HCT116 (cell line): ENCODE measurements around the gene ZYG11B.

ENCODE experiments used
- CEBPB ChIP-seq: IDR thresholded peaks from 2 replicates; pipeline ENCODE4 v1.6.1; 2012; ENCODE audit warnings: low read depth
- EZH2 ChIP-seq: fragments of 200-600 bp; sonication (generic); IDR thresholded peaks from 2 replicates; pipeline ENCODE4 v1.6.1; 2017; ENCODE audit warnings: antibody characterized with exemption, mixed run types
- EZH2phosphoT487 ChIP-seq: fragments of 200-600 bp; IDR thresholded peaks from 2 replicates; pipeline ENCODE4 v1.6.1; 2018; ENCODE audit warnings: antibody characterized with exemption, borderline replicate concordance
- JUND ChIP-seq: IDR thresholded peaks from 2 replicates; pipeline ENCODE4 v1.6.1; 2012
- POLR2A ChIP-seq: IDR thresholded peaks from 2 replicates; pipeline ENCODE4 v1.7.0; 2011; ENCODE audit warnings: borderline replicate concordance; ENCODE audit not compliant: insufficient read depth, insufficient read length; ENCODE audit errors: extremely low read depth
- POLR2AphosphoS5 ChIP-seq: IDR thresholded peaks from 2 replicates; pipeline ENCODE4 v1.6.1; 2011; ENCODE audit warnings: mild to moderate bottlenecking, low read depth, low read length, moderate library complexity
- RAD21 ChIP-seq: IDR thresholded peaks from 2 replicates; pipeline ENCODE4 v1.6.1; 2012; ENCODE audit warnings: low read depth, mild to moderate bottlenecking
- SP1 ChIP-seq: IDR thresholded peaks from 2 replicates; pipeline ENCODE4 v1.6.1; 2012; ENCODE audit warnings: low read depth
- TCF7L2 ChIP-seq: IDR thresholded peaks from 2 replicates; pipeline ENCODE4 v1.7.0; 2011; ENCODE audit warnings: borderline replicate concordance, inconsistent platforms; ENCODE audit not compliant: insufficient read depth, insufficient read length; ENCODE audit errors: extremely low read depth
- TF ChIP-seq, protein P1 (sequence below), 3 experiments: fragments of 200-600 bp in 1 of 3; sonication (generic) in 1 of 3; IDR thresholded peaks in 2 of 3; conservative IDR thresholded peaks in 1 of 3; 2 replicates each; pipeline ENCODE4 v1.5.1; 2012 to 2017; ENCODE audit warnings: low read depth in 2 of 3, low read length in 2 of 3, antibody characterized with exemption in 1 of 3, borderline replicate concordance in 1 of 3, control low read depth in 1 of 3, mild to moderate bottlenecking in 1 of 3, mixed read lengths in 1 of 3, mixed run types in 1 of 3, moderate library complexity in 1 of 3; ENCODE audit not compliant: insufficient read depth in 1 of 3

GRCh38 chr1:52856026-52856425 lies 129.8 kb downstream of the ZYG11B start:
- TF ChIP-seq, protein P1, sequence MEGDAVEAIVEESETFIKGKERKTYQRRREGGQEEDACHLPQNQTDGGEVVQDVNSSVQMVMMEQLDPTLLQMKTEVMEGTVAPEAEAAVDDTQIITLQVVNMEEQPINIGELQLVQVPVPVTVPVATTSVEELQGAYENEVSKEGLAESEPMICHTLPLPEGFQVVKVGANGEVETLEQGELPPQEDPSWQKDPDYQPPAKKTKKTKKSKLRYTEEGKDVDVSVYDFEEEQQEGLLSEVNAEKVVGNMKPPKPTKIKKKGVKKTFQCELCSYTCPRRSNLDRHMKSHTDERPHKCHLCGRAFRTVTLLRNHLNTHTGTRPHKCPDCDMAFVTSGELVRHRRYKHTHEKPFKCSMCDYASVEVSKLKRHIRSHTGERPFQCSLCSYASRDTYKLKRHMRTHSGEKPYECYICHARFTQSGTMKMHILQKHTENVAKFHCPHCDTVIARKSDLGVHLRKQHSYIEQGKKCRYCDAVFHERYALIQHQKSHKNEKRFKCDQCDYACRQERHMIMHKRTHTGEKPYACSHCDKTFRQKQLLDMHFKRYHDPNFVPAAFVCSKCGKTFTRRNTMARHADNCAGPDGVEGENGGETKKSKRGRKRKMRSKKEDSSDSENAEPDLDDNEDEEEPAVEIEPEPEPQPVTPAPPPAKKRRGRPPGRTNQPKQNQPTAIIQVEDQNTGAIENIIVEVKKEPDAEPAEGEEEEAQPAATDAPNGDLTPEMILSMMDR (IDR thresholded peaks at IDR 0.05 in 2 of 3, conservative IDR thresholded peaks at IDR 0.05 in 1 of 3; ENCODE audit: borderline replicate concordance in 1 of 3, insufficient read depth in 1 of 3, low read depth in 2 of 3, low read length in 2 of 3), result no peak
- no peak for TF ChIP-seq EZH2phosphoT487
- no peak for TF ChIP-seq EZH2
- no peak for TF ChIP-seq JUND
- TF ChIP-seq POLR2A, result no peak
- TF ChIP-seq SP1, result no peak
- TF ChIP-seq POLR2AphosphoS5, result no peak
- no peak for TF ChIP-seq CEBPB
- TF ChIP-seq RAD21, result no peak
- no peak for TF ChIP-seq TCF7L2
